ACC112 (cell line): Measurements from ENCODE around the gene REN.
A peak's percentile ranks its signal among the peaks of the same experiment; 100 is the strongest.

ENCODE experiments used
- H2AFZ ChIP-seq: fragments of 200-600 bp; sonication (generic); one replicate; pipeline ENCODE4 v1.6.0; 2017; ENCODE audit warnings: antibody characterized with exemption, low read length; ENCODE audit not compliant: unreplicated experiment
- H3K27ac ChIP-seq: fragments of 200-600 bp; sonication (generic); 2 replicates; pipeline ENCODE4 v1.5.1; 2014; ENCODE audit warnings: low read depth, mild to moderate bottlenecking, antibody characterized with exemption, low read length, moderate library complexity
- H3K27me3 ChIP-seq: fragments of 200-600 bp; sonication (generic); 2 replicates; pipeline ENCODE4 v1.6.1; 2014; ENCODE audit warnings: mild to moderate bottlenecking, antibody characterized with exemption, low read length, moderate library complexity, mixed read lengths; ENCODE audit not compliant: insufficient read depth
- H3K36me3 ChIP-seq: fragments of 200-600 bp; sonication (generic); 2 replicates; pipeline ENCODE4 v1.6.1; 2016; ENCODE audit warnings: mild to moderate bottlenecking, antibody characterized with exemption, low read length, moderate library complexity, mixed read lengths; ENCODE audit not compliant: insufficient read depth
- H3K4me1 ChIP-seq: fragments of 200-600 bp; sonication (generic); one replicate; pipeline ENCODE4 v1.6.1; 2016; ENCODE audit warnings: low read length, mixed read lengths; ENCODE audit not compliant: insufficient read depth, unreplicated experiment, control insufficient read depth
- H3K4me3 ChIP-seq: fragments of 200-600 bp; sonication (generic); 2 replicates; pipeline ENCODE4 v1.5.1; 2014; ENCODE audit warnings: mild to moderate bottlenecking, low read depth, low read length
- H3K79me2 ChIP-seq: fragments of 200-600 bp; sonication (generic); one replicate; pipeline ENCODE4 v1.6.0; 2016; ENCODE audit warnings: low read length; ENCODE audit not compliant: control insufficient read depth, unreplicated experiment, insufficient read depth

The REN gene

DNA sequence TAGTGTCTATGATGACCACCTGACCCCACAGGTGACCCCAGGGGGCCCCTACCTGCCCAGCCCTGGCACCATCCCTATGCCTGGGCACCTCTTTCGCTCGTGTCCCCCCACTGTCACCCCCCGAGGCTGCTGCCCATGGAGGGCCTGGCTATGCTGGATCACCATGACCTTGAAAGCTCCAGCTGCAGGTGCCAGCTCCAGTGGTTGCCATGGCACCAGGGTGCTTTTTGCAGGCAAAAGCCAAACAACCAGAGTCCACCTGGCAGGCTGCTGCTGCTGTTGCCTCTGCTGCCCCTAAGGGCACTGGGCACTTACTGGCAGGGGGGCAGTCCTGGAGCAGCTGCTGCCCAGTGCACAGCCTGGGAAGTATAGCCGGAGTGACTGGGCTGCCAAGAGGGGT, 36.0 kb downstream of the REN start:
- Histone ChIP-seq H3K4me1 (peaks cover 41% of the 10 kb centered on the region), H3K79me2 (no peaks in the 10 kb centered on the region), H3K27me3 (no peaks in the 10 kb centered on the region), H2AFZ (no peak overlapping the region), H3K36me3 (no peaks in the 10 kb centered on the region), H3K4me3 (no peak overlapping the region), H3K27ac (no peak overlapping the region)

DNA sequence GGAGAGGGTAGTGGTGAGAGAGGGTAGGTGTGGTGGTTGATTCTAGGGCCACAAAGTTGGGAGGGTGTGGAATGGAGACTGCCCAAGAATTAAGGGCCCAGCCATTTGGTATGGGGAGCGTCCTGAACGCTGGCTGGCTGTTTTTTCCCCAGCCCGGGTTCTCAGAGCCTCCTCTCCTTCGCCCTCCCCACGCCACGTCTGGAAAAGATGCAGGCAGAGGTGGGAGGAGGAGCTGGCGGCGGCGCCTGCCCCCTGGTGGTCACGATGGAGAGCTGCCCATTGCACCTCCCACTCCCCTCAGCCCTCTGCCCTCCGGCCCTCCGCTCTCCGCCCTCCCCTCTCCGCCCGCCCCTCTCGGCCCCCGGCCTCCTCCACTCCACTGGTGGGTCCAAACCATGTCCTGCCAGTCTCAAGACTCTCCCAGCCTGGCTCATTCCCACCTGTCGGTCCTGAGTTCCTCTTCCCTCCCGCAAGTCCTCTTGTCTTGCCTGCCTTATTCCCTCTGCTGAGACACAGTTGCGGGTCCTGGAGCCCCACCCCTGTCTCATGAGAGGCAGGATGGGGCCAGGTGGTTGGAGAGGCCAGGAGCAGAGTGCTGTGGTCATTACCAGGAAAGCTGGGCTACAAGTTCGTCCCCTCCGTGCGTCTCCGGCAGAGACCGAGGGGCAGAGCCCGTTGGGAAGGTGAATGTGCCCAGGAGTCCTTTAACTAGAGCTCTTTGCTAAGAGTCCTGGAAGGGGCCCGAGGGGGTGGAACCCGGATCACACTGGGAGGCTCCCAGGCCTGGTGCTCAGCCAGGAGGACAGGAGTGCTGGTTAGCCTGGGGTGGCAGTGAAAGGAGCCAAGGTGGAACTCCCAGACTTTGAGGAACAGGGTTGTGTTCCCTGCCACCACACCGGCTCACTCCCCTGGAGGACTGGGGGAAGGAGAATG, 36.9 kb downstream of the REN start:
- H3K36me3 ChIP-seq = no peaks in the 10 kb centered on the region
- H3K4me3 ChIP-seq = 0 out of 2 replicates have a peak overlapping the region, but pooled peaks have one; percentile 32
- H3K79me2 ChIP-seq = no peaks in the 10 kb centered on the region
- H3K27me3 ChIP-seq = no peaks in the 10 kb centered on the region
- no peak overlapping the region for H3K27ac ChIP-seq
- H3K4me1 ChIP-seq = peaks cover 37% of the 10 kb centered on the region
- H2AFZ ChIP-seq = peak overlapping the region; percentile 5

DNA sequence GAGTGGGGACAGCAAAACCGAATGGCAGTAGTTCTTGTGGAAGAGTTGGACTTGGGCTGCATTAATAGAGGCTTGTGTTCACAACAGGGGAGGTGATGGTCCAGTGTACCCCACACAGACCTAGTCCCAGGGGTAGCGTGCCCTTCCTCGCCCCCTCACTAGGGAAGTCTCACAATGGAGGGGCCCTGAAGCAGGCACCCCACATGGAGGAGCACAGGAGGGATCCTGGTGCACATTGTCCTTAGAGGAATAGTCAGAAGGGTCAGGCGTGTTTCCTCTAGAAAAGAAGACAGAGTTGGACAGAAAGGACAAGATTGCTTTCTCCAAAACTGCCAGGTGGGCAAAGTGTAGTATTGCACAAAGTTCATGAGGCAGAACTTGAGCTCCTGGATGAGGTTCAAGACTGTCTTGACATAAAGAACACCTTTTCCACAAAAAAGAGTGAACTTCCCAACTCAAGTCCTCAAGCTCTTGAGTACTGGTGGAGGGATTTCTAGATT, 37.6 kb downstream of the REN start:
- H3K4me1 ChIP-seq = peaks cover 34% of the 10 kb centered on the region
- no peak overlapping the region for H3K4me3 ChIP-seq
- H3K27me3 ChIP-seq = no peaks in the 10 kb centered on the region
- H3K27ac ChIP-seq = no peak overlapping the region
- H3K79me2 ChIP-seq = no peaks in the 10 kb centered on the region
- no peaks in the 10 kb centered on the region for H3K36me3 ChIP-seq
- no peak overlapping the region for H2AFZ ChIP-seq

DNA sequence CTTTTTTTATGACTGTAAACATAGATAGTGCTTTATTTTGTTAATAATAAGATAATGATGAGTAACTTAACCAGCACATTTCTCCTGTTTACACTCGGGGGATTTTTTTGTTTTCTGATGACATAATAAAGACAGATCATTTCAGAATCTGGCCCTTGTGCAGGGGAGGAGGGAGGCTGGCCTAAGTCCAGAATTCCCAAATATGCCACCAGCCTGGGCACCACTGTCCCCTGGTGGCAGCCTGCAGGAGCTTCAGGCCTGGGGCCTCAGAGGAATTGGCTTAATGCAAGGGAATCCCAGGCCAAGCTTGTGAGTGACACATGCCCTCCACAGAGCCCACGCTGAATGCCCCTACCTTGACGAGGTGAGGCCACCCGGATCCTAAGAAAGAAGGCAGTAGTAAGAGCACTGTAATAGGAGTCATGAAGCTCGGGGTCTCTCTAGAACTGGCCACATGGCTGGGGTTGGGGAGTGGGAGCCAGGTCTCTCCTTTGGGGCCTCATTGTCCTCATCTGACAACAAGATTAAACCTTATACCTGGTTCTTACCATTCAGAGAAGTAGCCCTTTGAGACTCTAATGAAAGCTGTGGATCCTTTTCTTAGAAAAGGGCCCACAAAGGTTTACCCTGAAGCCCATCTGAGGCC, 38.4 kb downstream of the REN start:
- H2AFZ ChIP-seq = no peak overlapping the region
- H3K79me2 ChIP-seq = no peaks in the 10 kb centered on the region
- no peaks in the 10 kb centered on the region for H3K27me3 ChIP-seq
- H3K4me1 ChIP-seq = peaks cover 34% of the 10 kb centered on the region
- no peaks in the 10 kb centered on the region for H3K36me3 ChIP-seq
- no peak overlapping the region for H3K4me3 ChIP-seq
- H3K27ac ChIP-seq = no peak overlapping the region

DNA sequence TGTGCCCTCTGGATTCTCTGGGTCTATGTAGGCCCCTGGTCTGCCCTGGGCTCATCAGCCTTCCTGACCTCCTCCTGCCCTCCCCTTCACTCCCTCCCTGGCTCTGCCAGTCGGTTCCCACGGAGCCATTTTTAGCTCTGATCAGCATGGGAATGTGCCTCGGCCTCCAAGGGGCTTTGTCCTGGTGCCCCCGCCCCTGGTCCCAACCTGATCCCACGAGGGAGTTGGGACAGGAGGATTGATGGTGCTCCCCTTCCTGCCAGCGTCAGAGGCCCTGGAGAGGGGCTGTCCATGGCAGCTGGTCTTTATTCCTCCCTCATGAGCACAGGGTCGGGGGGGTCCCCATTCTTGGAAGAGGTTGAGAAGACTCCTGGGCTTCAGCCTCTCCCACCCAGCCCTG, 39.2 kb downstream of the REN start:
- H3K4me3 ChIP-seq = no peak overlapping the region
- H3K79me2 ChIP-seq = no peaks in the 10 kb centered on the region
- H3K27ac ChIP-seq = no peak overlapping the region
- peaks cover 32% of the 10 kb centered on the region for H3K4me1 ChIP-seq
- no peak overlapping the region for H2AFZ ChIP-seq
- H3K27me3 ChIP-seq = no peaks in the 10 kb centered on the region
- H3K36me3 ChIP-seq = no peaks in the 10 kb centered on the region

DNA sequence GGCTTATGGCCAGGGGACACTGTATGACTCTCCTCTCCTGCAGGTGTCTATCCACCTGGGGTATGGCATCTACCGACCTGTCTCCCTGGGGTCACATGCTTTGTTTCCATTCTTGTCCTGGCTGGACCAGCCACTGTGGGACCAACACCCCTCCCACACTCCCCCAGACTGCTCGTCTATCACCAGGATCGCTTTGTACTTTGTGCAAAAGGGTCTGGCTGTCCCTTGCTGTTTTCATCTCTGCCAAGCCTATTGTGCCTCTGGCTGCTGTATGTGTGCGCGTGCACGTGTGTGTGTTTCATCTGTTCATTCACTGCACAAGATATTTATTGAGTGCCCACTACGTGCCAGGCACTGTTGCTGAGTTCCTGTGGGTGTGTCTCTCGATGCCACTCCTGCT, 39.8 kb downstream of the REN start:
- Histone ChIP-seq H3K27ac (no peak overlapping the region), H2AFZ (no peak overlapping the region), H3K4me3 (no peak overlapping the region), H3K79me2 (no peaks in the 10 kb centered on the region), H3K36me3 (no peaks in the 10 kb centered on the region), H3K27me3 (no peaks in the 10 kb centered on the region), H3K4me1 (peaks cover 27% of the 10 kb centered on the region)

DNA sequence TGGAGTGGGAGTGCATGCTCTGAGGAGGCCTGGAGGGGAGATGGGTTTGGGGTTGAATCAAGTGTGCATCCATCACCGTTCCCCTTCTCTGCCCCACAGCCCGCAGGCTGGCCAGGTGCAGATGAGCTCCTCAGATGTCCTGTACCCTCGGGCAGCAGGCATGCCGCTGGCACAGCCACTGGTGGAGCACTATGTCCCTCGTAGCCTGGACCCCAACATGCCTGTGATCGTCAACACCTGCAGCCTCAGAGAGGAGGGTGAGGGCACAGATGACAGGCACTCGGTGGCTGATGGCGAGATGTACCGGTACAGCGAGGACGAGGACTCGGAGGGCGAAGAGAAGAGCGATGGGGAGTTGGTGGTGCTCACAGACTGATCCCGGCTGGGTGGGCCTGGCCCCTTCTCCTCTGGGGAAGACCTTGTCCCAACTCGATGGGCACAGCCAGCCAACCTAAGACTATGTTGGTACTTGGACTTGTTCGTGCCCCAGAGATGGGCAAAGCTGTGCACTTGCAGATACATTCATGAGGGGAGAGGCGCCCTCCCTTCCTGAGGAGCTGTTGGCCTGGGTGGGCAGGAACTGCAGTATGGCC, 40.3 kb downstream of the REN start:
- Histone ChIP-seq H3K27me3 (no peaks in the 10 kb centered on the region), H3K27ac (no peak overlapping the region), H3K36me3 (no peaks in the 10 kb centered on the region), H2AFZ (no peak overlapping the region), H3K79me2 (no peaks in the 10 kb centered on the region), H3K4me1 (peaks cover 21% of the 10 kb centered on the region), H3K4me3 (no peak overlapping the region)

DNA sequence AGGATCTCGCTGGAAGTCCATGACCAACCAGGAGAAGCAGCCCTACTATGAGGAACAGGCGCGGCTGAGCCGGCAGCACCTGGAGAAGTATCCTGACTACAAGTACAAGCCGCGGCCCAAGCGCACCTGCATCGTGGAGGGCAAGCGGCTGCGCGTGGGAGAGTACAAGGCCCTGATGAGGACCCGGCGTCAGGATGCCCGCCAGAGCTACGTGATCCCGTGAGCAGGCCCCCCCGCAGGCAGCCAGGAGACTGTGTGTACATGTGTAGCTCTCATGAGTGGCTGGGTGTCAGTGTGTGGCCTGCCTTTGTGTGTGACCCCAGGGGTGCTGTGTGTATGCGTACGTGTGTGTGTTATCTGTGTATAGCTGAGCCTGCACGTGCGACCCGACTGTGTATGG, 41.5 kb downstream of the REN start:
- H3K4me3 ChIP-seq = no peak overlapping the region
- peaks cover 12% of the 10 kb centered on the region for H3K4me1 ChIP-seq
- H2AFZ ChIP-seq = no peak overlapping the region
- no peaks in the 10 kb centered on the region for H3K79me2 ChIP-seq
- H3K27ac ChIP-seq = no peak overlapping the region
- no peaks in the 10 kb centered on the region for H3K36me3 ChIP-seq
- no peaks in the 10 kb centered on the region for H3K27me3 ChIP-seq

DNA sequence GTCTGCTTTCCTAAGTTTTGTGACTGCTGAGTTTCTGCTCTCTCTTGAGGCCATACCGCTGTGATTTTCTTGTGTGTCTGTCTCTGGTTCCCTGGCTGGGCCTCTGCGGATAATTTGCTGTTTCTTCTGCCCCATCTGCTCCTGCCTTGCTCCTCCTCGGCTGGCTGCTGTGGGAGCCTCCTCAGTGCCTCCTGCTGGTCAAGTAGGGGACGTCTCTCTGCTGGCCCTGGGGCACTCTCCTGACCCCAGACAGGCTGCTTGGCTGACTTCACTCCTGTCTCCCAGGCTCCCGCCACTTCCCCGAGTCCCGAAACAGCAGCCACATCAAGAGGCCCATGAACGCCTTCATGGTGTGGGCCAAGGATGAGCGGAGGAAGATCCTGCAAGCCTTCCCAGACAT, 42.8 kb downstream of the REN start:
- H3K27ac ChIP-seq = no peak overlapping the region
- H2AFZ ChIP-seq = no peak overlapping the region
- H3K36me3 ChIP-seq = 0 out of 2 replicates have a peak, but pooled peaks cover 5% of the 10 kb centered on the region
- H3K4me1 ChIP-seq = peaks cover 6% of the 10 kb centered on the region
- H3K79me2 ChIP-seq = no peaks in the 10 kb centered on the region
- no peaks in the 10 kb centered on the region for H3K27me3 ChIP-seq
- H3K4me3 ChIP-seq = no peak overlapping the region

DNA sequence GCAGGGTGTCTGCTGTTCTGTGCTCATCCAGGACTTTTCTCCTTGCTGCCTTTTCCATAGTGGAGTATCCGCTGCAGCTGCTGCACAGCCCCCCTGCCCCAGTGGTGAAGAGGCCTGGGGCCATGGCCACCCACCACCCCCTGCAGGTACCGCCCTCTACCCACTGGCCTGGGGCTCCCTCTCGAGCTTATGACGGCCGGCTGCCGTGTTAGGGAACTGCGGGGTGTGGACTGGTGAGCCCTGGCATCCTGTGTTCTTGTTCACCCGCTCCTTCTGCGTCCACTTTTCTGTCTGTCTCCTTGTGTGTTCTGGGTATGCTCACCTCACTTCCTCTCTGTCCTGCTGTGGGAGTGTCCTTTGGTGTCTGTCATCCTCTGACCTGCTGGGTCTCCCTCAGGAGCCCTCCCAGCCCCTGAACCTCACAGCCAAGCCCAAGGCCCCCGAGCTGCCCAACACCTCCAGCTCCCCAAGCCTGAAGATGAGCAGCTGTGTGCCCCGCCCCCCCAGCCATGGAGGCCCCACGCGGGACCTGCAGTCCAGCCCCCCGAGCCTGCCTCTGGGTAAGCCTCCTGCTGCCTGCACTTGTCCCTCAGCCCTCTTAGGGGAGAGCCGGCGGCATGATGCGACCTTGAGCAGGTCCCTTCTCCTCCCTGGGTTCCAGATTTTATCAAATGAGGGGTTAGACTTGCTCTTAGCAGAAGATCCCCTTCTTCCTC, 44.1 kb downstream of the REN start:
- no peak overlapping the region for H2AFZ ChIP-seq
- H3K4me1 ChIP-seq = peaks cover 2% of the 10 kb centered on the region
- H3K27ac ChIP-seq = no peak overlapping the region
- no peaks in the 10 kb centered on the region for H3K79me2 ChIP-seq
- no peaks in the 10 kb centered on the region for H3K27me3 ChIP-seq
- H3K4me3 ChIP-seq = no peak overlapping the region
- H3K36me3 ChIP-seq = 0 out of 2 replicates have a peak, but pooled peaks cover 5% of the 10 kb centered on the region
